GM19035 (cell line): ENCODE measurements around the gene DDHD1.
"Not testable (repeated sequence)": the region's sequence is repeated elsewhere in the genome, so short reads cannot be mapped to it uniquely, and the experiment has no call there.

ENCODE experiments used
- ATAC-seq: cut with Tn5 transposase; IDR thresholded peaks from one replicate; pipeline ENCODE4 v1.9.1; 2021; ENCODE audit not compliant: unreplicated experiment

Gene DDHD1

DNA sequence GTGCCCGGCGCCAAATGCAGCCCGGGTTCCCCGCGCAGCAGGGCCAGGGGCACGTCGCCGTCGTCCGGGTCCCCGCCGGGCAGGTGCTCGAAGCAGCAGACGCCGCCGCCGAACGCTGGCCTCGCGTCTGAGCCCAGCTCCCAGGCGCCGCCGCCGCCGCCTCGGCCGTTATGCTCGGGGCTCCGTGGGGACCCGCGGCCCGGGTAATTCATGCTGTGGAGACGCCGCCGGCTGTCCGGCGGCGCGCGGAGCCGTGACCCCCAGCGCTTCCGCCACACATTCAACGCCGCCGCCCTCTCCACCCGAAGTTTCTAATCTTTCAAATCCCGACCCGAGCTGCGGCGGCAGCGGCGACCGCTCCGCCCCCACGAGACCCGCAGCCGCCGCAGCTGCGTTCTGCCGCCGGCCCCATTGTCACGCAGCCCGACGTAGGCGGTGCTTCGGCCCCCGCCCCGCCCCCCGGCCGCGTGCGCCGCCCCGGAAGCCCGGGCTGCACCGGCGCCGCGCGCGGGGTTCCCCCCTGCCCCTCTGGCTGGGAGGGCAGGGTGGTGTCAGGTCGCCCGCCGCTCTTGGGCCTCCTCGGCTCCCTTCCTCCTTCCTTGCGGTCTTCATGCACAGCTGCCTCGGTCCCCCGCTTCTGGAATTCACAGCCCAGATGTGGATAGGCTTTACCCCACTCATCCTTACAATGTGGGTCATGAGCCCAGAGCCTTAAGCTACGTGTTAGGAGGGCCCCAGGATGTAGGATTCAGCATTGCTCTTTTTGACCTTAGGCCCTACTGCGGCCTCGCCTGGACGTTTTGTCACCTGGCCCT is at the start of gene DDHD1:
DDHD1 (minus strand) TSS at position 437 of the 815 bp plus-strand sequence; CDS start at position 212, 225 bp downstream.
- ATAC-seq = peak; percentile 66

DNA sequence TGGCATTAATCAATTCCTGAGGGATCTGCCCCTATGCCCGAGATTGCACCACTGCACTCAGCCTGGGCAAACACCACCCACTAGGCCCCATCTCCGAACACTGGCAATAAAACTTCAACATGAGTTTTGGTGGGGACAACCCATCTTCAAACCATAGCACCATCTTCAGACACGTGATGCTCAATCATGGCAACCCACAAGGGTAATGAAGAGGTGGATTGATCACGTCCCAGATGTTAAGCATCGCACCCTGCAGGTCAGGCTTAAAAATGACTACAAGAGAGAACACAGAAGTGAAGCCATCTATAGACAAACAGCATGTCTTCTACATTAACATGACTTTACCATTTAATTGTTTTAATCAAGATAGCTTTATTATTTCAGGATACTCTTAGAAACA is 42.8 kb upstream of the DDHD1 start:
- ATAC-seq = no peak

DNA sequence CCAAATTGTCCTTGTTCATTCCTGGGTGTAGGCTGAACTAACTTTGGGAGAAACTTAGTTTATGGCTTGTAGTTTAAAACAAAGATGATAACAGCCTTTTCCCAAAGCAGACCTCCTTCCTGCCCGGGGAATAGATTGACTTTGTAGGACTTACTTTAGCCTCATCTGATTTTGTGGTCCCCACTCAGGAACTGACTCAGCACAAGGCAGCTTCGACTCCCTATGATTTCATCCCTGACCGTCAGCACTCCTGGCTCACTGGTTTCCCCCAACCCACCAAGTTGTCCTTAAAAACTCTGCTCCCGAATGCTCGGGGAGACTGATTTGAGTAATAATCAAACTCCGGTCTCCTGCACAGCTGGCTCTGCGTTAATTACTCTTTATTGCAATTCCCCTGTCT is 40.1 kb upstream of the DDHD1 start:
- no peak for ATAC-seq

DNA sequence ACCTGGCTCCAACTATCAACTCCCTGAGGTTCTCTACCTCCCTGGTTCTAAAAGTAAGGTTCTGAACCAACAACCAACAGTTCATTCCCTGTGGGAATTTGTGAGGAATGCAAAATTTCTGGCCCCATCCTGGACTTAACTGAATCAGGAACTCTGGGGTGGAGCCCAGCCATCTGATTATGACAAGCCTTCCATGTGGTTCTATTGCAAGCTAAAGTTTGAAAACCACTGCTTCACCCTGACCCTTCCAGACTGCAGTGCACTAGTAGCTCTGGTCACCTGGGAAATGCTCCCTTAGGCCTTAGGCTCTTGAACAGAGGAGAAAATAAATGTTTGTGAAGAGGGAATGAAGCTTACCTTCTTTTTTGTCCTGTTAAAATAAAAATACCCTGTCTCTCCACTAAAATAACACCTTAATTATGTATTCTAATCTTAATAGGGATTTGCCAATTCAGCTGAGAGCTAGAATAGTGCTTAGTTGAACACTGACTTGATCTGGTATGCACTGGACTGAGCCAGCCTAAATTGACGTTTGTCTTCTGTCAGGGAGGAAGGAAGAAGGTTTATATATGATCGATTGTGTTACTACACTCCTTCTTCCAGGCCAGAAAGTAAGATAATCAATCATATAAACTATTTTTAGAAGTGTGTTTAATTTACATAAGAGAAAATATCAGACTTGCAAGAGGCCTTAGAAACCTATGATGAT is 39.1 kb upstream of the DDHD1 start:
- no peak for ATAC-seq

DNA sequence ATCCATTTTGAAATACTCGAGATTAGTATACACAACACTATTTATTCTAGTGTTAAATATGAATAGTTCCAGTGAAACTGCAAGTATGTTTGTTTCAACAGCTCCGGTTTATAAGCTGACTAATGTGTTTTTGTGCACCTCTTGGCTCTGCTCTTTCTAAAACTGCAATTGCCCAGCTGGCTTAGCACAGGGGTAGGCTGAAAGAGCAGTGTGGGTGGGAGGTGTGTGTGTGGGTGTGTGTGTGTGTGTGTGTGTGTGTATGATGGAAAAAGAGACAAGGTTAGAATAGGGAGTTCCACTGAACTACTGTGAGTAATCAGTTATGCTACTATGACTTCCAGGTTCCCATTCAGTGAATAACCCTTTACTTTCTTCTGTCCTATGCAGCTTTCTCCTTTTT is 37.8 kb upstream of the DDHD1 start:
- no peak for ATAC-seq

DNA sequence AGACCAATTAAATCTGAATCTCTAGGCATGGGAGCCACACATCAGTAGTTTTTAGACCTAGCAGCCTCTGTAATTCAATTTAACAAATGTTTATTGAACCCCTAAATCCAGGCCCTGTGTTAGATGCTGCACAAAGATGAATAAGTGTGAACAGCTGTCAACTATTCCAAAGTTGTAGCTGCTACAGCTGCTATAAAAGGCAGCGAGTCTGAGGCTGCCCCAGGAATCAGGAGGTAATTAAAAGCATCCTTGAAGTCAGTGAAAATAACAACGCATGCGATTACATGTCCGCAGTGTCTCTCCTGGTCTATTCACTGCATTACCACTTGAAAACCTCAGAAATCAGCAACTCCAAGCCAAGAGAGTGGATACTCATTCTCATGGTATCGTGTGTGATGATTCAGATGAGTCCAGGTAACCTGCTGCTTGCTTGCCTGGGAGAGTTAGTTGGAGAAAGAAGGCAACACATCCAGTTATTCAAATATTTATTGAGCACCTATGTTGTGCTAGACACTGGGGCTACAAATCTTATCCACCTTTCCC is 34.9 kb upstream of the DDHD1 start:
- no peak for ATAC-seq

GRCh38 chr14:53186532-53186931 is 33.4 kb upstream of the DDHD1 start:
- no peak for ATAC-seq

DNA sequence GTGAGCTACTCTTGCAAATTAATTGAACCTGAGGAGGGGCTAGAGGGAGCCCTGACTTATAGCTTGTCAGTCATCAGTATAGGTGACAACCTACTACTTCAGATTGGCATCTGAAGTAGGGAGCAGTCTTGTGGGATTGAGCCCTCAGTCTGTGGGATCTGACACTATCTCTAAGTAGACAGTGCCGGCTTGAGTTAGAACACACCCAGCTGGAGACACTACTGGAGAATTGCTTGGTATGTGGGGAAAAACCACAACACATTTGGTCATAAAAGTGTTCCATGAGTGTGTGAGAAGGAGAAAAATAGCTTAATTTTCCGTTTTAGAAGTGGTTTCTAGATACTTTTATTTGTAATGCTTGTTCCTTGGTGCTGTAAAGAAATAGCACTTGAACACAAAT is 30.5 kb upstream of the DDHD1 start:
- ATAC-seq = no peak

DNA sequence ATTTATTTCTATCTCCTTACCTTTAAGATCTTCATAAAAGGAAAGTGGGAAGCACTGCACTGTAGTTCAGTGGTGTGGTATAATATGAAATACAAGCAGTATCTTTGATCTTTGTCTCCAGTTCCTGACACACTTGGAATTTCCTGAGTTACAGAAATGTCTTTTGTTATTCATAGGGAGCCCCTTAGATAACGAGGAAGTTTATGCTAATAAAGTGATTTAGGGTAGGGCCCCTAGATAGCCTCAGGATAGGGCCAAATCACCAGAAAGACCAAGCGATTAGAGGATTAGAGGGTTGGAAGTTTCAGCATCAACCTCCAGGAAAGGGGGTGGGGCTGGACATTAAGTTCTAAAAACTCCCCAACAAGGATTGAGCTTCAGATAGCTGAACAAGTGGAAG is 29.9 kb upstream of the DDHD1 start:
- no peak for ATAC-seq

DNA sequence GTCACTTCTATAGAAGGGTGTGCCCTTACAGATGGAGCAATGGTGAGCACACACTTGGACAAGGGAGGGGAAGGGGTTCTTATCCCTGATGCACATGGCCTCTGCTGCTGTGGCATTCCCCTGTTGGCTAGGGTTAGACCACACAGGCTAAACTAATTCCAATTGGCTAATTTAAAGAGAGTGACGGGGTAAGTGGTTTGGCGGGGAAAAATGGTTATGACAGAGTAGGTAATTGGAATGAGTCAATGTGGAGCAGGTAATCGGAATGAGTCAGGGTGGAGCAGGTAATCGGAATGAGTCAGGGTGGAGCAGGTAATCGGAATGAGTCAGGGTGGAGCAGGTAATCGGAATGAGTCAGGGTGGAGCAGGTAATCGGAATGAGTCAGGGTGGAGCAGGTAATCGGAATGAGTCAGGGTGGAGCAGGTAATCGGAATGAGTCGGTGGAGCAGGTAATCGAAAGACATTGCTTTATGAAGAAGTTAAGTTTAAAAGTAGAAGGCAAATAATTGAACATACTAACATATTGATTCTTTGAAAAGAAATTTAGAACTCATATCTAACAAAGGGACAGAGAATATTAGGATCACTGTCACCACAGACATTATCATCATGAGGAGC is 28.4 kb upstream of the DDHD1 start:
- ATAC-seq = not testable (repeated sequence)

DNA sequence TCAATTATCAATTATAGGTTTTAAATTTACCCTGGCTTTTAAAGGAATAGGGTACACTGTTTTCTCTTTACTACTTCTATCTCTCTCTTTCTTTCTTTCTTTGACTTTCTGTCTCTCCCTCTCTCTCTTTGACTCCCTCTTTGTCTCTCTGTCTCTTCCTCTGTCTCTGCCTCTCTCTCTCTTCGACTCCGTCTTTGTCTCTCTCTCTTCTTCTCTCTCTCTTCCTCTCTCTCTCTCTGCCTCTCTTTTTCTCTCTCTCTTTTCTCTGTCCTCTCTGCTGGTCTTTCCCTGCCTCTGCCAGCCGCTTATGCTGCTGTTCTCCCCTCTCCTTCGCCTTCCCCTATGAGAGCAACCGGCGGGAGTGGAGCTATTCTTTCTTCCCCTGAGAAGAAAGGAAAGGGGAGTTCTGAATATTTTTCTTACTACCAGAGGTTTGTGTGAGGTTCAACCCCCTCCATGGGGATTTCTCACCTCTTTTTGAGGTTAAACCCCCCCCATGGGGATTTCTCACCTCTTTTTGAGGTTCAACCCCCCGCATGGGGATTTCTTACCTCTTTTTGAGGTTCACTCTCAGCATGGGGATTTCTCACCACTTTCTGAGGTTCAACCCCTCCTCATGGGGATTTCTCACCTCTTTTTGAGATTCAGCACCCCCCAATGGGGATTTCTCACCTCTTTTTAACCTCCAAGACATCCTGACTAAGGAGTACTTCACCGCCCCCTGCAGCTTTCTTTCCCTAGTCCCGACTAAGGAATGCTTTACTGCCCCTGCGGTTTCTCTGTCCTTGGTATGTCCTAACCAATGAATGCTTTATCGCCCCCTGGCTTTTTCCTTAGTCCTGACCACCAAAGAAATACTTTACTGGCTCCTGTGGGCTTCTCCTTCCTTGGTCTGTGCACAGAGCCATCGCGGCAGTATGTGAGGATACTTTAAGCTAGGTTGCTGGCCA is 27.4 kb upstream of the DDHD1 start:
- ATAC-seq = no peak

- not testable (repeated sequence) for ATAC-seq
These were observed 26.4 kb upstream of the DDHD1 start for GRCh38 chr14:53179486-53180005.

- no peak for ATAC-seq
These were observed 22.3 kb upstream of the DDHD1 start for GRCh38 chr14:53175375-53175774.

- no peak for ATAC-seq
These were observed 21.8 kb upstream of the DDHD1 start for GRCh38 chr14:53174918-53175317.

DNA sequence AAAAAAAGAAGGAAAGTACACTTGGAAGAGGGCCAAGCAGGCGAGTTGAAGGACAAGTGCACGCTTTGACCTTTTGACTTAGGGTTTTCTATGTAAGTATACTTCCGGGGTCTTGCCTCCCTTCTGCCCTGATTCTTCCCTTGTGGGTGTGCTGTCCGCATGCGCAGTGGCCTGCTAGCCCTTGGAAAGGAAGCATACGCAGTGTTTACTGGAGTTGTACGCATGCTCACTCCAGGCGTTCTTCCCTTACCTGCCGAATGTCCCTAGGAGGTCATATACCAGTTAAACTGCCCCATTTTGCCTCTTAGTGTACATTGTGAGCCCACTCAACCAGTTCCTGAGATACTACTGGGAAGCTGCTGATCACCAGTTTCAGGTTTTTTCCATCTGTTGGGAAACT is 15.7 kb upstream of the DDHD1 start:
- ATAC-seq = no peak

- no peak for ATAC-seq
These were observed 14.6 kb upstream of the DDHD1 start for GRCh38 chr14:53167602-53168328.

DNA sequence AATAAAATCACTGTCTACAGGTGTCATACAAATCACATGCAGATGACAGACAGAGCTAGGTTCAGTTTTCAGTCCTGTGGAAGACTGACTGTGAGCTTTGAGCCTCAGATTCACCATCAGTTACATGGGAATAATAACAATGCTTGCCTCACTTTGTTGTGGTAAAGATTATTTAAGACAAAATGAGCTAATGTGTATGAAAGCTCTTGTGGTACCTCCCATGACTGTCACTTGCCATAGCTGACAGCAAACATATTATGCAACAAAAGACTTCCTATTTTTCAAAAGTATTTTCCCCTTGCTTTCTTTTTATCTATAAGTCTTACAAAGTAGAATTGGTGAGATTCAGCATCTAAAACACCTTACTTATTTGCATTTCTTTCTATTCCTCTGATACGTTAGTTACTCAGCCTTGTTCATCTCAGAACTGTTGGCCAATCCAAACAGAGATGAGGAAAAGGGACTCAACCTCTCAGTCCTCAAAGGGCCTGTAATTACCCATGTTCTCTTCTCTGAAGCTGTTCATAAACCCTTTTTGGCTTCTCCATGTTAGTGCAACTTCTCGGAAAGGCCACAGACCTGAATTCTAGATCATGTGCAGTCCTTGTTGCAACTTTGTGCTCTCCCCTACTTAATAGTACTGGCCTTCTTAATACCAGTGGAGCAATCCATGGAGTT is 8.8 kb upstream of the DDHD1 start:
- ATAC-seq = no peak

GRCh38 chr14:53156238-53156637 is 3.1 kb upstream of the DDHD1 start:
- no peak for ATAC-seq

DNA sequence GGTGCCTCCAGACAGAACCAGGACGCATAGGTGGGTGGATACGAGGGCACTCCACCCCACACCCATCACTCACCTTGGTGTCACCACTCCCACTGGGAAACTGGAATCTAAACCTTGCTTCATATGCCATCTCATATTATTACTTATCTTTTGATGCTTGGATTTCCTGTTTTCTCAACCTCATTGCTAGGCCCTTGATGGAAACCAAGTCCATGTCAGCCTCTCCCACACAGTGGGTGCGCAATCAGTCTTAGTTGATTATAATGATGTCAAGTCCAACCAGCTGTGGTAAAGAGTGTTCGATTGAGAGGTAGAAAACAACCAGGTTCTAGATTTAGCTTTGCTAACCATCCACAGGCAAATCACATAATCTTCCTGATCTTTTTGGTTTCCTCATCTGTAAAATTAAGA is 584 bp upstream of the DDHD1 start:
- no peak for ATAC-seq
